CD4-positive, alpha-beta T cell treated with Interleukin-12 subunit alpha and Interleukin-12 subunit beta, for 1 hour (primary cell): ENCODE results near the gene TAF5L.
"Not testable (repeated sequence)": the region's sequence is repeated elsewhere in the genome, so short reads cannot be mapped to it uniquely, and the experiment has no call there.

Experiments used
- DNase-seq: peaks from one replicate; pipeline ENCODE4 v3.0.0-alpha.2; 2020

The TAF5L gene

DNA sequence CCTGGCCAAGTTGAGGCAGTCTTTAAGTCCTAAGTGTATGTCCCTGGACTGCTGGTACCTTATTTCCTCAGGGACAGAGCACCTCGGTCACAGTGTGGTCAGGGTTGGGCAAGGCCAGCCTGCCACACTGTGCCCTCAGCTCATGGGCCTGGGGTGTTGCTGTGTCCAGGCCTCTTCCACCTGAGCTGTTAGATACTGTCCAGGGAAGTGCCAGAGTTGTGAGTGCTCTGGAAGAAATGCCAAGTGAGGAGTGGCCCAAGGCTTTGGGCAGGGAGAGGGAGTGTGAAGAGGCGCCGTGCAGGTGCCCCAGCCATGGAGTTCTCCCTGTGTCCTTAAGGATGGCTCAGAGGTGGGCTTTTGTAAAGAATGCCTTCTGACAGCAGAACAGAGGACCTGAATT is 15.4 kb upstream of the TAF5L start:
- no peak for DNase-seq

DNA sequence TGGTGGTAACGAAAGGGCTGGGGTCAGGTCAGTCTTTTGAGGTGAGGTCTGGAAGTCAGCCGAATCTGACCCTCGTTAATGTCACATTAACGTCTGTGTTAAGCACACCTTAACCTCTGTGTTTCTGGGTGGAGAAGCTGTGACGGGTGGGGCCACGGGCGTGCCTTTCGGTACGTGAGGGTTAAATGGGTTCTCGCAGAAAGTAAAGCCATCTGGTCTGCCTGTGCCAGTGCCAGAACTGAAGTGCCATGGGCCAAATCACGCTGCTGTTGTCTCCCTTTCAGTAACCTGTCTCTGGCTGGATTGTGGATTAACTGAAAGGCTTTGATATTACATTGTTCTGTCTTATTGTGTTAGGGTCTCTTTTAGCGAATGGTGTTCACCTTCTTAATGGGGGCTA is 14.5 kb upstream of the TAF5L start:
- no peak for DNase-seq

DNA sequence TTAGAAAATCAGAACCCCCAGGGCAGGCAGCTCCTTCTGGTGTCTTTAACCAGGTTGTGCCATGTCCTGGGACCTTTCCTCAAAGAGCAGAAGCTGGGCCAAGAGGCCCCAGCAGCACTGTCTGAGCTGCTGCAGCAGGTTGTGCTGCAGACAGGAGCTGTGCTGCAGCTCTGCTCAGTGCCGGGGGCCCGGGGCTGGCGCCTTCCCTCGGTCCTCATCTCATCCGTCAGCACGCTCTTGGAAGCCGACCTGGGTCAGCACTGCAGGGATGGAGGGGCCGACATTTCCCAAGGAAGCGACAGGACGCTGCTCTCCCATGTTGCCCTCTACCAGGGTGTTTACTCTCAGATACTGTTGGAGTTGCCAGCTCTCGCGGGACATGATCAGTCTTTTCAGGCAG is 11.8 kb upstream of the TAF5L start:
- DNase-seq, result no peak

DNA sequence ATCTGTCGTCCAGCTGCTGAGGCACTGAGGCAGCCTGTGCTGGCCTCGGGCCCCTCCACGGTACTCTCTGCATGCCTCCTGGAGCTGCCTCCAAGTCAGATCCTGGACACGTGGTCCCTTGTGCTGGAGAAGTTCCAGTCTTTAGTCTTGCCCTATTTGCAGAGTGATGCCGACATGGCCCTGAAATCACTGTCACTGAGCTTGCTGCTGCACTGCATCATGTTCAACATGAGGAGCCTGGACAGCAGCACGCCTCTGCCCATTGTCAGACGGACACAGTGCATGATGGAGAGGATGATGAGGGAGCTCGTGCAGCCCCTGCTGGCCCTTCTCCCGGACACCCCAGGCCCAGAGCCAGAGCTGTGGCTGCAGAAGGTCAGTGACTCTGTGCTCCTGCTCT is 10.1 kb upstream of the TAF5L start:
- no peak for DNase-seq

DNA sequence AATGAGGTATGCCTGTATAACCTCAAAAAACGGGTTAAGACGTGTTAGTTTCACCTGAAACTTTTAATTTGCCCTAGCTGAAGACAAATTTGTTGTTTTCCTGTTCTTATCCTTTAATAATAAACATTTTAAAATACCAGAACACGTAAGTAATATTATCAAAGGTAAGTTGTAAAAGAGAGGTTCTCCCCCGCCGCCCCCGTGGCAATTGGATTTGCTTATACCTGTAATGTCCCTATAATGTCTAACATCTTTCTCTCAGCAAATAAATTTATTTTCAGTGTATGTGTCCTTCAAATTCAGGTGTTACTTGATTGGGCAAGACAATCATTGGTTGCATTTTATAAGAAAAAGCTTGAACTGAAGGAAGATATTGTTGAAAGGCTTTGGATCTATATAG is 6.0 kb upstream of the TAF5L start:
- no peak for DNase-seq

DNA sequence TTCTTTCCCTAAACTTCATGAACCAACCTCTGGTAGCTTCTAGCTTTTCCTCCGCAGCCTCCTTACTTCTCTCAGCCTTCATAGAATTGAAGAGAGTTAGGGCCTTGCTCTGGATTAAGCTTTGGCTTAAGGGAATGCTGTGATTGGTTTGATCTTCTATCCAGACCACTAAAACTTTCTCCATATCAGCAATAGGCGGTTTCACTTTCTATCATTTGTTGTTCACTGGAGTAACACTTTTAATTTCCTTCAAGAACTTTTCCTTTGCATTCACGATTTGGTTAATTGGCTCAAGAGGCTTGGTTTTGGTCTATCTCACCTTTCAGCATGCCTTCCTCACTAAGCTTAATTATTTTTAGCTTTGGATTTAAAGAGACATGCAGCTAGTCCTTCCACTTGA is 5.2 kb upstream of the TAF5L start:
- no peak for DNase-seq

DNA sequence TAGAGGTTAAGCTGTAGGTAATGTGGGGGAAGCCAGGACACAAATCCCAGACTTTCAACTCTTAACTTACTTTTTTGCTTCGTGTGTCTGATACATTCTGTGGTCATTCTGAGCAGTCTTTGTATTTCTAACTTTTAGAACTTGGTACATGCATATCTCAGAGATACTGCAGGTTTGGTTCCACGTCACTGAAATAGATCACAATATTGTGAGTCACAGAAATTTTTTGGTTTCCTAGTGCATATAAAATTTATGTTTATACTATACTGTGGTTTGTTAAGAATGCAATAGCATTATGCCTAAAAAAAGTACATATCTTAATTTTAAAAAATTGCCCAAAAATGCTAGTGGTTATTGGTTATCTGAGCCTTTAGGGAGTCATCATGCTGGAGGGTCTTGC is 3.3 kb upstream of the TAF5L start:
- no peak for DNase-seq

DNA sequence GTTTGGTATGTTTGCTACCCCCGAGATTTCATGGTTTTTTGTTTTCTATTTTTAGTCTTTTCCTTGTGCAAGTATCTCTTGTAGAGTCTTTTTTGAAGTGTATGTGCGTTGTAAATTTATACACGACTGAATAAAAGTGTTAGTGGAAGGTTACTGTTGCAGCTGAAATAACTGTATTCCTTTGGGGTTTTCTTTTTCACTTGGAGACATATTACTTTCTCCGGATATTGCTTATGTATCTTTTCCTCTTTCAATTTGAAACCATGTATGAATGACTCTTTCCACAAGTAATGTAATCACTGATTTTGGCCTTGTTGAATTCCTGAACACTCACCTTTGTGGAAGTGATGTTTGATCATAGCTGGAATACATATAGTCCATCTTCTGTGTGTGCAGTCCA is 1.1 kb upstream of the TAF5L start:
- no peak for DNase-seq

DNA sequence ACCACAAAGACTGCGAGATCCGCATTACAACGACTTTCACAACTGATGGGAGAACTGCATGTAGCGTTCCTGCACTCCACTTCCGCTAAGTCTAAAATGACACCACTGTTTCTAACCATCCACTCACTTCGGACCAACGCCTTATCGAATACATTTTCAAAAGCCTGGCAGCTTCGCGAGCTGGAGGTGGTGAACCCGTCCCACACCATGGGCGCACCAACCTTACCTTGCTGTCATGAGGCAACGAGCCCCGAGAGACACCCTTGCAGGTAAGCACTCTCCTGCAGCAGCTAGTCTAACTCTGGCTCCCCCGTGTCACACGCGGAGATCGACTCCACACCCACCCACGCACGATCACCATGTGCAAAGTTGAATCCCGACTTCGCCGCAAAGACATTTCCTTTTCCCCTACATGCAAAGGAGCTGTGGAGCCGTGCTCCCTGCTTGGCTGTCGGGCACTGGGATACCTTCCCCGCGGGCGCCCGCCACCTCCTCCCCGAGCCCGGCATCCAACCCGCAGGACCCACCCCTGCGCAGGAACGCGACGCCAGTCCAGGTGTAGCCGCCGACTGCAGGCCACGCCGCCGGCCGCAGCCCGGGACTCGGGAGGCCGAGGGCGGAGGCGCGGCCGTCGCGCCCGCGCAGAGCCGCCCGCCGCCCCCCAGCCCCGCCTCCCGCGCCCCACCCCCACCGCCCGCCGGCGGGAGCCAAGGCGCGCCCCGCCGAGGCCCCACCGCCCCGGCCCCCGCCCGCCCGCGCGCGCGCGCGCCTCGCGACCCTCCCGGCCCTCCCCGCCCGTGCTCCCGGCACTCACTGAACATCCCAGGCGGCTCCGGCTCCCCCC is 629 bp downstream of the TAF5L start:
- DNase-seq, result no peak

DNA sequence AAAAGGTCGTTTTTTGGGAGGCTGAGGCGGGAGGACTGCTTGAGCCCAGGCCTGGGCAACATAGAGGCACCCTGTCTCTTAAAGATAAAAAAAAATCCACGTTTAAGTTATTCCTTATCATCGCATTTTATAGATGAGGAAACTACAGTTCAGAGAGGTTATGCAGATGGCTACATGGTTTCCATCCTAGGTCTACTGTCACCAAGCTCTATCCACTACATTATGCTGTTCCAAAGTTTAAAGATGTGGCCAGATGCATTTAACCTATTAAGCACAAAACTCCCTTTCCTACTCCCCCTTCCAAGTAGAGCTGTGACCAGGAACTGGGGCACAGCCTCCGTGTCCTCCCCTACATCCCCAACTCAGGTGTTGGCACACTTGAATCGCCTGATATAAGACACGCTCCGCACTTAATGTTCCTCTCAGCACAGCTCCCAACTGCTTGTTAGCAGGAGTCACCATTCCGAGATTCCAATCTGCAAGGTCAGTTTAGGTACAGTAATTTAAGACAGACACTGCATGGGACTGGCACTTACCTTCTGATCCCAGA is 1.3 kb downstream of the TAF5L start:
- no peak for DNase-seq

DNA sequence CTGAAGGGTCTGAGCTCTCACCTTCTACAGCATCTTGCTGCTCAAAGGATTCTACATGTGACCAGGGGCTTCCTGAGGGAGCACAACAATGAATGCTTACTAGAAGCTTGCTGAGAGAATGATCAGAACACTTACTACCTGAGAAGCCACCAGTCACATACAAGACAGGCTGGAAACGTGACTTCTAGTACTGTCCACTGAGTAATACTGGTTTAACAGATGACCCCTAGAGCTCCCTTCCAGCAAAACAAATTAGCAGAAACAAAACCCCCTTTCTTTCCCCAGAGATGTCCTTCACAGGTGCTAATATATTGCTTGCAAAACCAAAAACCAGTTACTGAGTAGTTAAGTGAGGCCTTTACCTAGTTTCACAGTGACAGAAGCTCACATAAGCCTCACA is 2.1 kb downstream of the TAF5L start:
- no peak for DNase-seq

DNA sequence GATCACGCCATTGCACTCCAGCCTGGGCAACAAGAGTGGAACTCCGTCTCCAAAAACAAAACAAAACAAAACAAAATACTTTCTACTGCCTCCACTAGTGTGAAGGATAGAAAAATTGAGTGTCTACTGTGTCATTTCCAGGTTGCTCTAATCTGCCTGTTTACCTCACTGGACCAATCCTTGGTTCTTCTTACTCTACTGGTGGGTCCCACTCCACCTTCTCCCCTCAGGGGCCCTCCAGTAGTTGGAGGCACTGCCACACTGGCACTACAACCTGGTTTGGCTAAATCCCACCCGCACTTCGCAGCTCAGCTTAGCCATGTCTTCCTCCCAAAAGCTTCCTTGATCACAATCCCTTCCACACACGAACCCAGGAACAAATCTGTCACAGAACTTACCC is 2.7 kb downstream of the TAF5L start:
- no peak for DNase-seq

DNA sequence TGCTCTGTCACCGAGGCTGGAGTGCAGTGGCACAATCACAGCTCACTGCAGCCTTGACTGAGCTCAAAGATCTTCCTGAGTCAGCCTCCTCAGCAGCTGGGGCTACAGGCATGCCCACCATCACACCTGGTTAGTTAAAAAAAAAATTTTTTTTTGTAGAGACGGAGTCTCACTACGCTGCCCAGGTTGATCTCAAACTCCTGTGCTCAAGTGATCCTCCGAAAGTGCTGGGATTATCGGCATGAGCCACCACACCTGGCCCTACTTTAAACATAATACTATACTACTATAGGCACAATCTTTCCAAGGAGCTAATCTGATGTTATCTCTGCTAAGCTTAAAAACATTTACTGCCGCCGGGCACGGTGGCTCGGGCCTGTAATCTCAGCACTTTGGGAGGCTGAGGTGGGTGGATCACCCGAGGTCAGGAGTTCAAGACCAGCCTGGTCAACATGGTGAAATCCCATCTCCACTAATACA is 3.2 kb downstream of the TAF5L start:
- DNase-seq, result not testable (repeated sequence)

DNA sequence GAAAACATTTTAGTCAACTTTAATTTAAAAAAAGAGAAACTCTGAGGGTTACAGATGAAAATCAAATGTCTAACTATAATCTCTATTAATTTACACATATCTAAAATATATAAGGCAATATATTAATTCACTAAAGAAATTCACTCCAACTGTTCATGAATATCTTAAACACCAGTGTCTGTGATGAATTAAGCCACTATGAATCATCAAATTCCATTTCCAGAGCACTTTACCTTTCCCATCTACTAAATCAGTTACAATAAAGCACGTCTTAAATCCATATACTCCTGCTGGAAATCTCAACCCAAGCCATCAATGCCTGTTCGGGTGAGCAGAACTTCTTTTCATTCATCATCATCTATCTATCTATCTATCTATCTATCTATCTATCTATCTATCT is 4.3 kb downstream of the TAF5L start:
- no peak for DNase-seq

DNA sequence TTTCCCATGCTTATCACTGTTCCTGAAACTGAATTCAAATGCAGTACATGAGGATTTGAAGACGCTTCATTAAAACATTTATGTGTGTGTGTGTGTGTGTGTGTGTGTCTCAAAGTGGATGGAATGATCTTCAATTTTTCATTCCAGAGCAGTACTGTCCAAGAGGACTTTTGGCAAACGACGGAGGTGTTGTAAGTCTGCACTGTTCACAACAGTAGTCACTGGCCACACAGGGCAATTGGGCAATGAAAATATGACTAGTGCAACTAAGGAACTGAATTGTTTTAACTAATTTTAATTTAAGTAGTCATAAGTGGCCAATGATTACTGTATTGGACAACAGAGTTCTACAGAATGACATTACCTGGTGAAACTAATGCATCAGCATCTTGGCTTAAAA is 5.0 kb downstream of the TAF5L start:
- DNase-seq, result no peak

DNA sequence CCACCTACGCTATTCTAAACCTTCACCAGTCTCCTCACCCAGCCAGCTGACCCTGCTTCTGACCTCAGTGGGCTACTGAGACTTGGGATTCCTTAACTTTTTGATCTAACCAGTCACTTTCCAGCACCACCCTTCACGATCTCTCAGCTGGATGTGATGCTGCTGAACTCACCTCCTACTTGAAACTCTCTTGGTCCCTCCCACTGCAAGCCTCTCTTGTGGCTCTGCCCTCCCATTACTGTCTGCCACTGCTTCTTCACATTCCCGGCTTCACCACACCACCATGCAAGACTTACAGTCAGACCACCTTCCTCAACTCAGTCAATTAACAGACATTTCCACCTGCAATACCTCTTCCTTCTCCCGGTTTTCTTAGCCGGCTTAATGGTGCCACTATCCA is 6.3 kb downstream of the TAF5L start:
- no peak for DNase-seq

DNA sequence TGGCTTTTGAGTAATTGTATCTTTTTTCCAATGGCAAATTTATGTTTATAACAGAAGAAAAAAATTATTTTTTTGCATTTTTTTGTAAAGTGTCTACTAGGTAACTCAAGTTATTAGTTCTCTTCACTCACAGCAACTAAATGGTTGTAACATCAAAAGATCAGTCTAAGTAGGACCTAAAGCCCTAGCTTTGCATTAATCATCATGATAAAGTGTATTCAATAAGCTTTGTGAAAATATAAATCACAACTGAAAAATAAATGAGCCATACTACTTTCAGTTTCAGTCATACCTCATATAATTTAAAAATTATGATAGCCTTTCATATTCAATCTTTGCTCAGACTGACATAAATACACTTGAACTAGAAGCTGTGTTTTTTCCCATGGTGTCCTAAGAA is 6.9 kb downstream of the TAF5L start:
- no peak for DNase-seq

DNA sequence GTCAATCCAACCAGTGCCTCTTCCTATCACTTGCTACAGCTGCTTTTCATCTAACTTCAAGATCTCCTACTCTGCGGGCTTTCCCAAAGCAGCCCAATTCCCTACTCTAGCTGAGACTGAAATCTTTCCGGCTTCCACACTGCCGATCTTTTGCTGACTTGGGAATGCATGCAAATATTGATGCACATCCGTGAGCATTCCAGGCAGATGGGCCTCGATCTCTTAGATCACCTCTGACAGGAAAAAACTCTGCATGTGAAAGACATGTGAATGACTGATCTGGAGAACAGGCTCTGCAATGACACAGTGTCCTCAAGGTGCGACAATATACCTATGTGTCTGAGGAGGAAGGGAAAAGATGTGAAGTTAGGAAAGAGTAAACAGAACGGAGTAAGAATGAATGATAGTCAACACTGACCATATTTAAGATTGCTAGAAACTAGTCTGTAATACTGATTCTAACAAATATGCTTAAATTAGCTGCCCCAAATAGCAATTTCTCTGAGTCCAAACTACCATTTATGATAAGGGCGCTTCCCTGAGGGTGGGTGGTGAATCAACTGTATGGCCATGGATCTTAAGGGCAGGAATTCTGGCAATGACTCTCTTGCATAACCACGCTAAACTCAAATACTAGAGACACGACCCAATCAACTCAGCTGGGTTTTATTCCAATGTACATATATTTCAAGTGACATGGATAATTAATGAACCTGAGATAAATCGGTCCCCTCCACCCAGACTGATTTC is 8.4 kb downstream of the TAF5L start:
- DNase-seq, result no peak

DNA sequence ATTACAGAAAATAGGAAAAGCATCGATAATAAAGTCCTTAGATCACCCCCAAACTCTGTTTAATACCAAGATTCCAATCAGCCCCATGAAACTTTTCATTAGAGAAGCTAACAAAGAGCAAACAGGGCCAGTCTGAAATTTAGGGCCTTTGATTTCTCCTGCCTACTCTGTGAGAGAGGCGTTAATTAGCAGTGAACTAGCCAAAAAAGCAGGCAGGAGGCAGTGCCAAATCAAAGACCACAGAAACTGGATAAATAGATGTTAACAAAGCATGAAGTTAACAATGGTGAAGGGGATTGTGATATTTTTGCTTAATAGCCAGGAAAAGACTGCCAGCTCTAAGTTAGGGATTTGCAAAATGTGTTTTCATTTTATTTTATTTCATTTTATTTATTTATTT is 11.2 kb downstream of the TAF5L start:
- no peak for DNase-seq

DNA sequence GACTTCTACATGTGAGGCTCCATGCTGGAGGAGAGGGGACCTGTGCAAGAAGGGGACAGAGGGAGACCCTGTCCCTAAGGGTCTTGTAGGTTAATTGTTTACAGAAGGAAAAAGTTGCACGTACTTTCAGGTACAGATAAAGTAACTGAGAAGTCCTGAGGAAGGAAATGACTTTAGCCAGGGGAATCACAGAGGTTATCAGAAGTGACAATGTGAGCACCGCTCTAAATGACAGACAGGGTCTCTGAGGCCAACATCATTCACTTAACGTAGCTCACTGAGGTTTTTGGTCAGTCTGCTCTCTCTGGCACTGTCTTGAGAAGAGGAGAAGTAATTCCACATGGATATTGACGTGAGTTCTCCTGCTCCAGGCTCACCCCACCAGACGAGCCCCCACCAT is 12.0 kb downstream of the TAF5L start:
- no peak for DNase-seq

DNA sequence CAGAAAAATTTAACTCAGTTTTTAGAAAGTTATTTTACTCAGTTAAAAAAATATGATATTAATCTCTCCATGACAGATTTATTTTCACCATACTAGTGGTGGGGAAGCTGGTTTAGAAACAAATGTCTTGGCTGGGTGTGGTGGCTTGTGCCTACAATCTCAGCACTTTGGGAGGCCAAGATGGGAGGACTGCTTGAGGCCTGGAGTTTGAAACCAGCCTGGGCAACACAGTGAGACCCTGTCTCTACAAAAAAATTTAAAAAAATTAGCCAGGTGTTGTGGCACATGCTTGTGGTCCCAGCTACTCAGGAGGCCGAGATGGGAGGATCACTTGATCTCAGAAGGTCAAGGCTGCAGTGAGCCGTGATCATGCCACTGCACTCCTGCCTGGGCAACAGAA is 17.3 kb downstream of the TAF5L start:
- no peak for DNase-seq

DNA sequence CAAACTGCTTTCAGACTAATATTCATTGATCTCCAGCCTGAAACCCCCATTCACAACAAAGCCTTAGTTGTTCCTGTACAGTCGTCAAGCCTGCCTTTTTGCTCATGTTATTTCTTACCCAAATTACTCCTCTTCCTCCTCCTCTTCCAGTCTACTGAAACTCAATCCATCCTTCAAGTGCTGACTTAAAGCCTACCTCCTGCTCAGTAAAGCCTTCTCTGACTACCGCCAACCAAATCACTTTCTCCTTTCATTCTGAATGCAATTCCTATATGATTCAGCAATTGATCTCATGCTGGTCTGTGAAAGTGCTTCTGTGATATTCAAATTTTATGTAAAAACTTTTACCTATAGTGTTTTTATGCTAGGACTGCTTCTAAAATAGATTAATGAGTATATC is 18.6 kb downstream of the TAF5L start:
- DNase-seq, result no peak

DNA sequence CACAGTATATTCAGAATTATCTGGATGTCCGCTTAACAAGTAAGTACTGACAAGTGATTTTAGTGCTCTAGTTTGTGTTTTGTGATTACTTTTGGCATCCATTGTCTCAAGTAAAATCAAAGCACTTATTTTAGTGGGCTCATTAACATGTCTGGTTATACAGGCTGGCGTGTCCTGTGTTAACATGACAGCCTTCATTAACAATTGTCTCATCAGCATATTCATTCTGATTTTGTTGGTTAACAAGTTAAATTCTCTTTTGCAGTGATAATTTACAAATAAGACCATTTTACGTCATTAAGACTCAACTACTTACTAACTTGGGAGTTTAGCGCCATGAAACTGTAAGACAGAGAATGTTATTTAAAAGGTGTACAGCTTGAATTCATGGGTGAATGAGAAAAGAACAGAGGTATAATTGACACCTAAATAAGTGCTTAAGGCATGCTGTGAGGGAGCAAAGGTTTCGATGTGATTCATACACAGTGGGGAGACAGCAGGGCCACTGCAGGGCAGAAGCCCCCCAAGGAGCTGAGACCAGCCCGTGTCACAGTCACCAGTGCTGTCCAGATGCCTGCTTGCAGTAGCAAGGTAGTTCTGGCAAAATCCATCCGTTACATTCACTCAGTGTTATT is 22.4 kb downstream of the TAF5L start:
- no peak for DNase-seq

DNA sequence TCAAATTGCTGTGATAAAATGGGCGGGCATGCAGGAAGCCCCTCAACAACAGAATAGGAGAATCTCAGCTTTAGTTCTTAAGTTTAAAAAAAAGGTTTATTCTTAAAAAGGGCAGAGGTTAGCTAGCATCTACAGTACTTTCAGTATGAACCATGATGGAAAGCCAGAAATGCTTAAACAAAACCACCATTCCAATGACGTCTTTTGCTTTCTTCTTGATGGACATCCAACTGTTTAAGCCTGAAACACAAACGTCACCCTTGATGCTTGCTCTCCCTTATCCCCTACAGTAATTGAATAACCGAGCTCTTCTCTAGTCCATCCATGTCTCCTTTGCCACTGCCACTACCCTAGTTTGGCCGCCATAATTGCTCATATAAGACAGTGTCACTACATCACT is 25.7 kb downstream of the TAF5L start:
- no peak for DNase-seq
